ENCODE results near the gene OTUB2. TPM values are rescaled to one million over a fixed set of nuclear protein-coding genes. Genes with fewer than 3 reads are reported as not detected.

Gene OTUB2
- total and polyA plus RNA-seq, 10 donors = 0.07 to 1.1 (median 0.43) TPM

- Histone ChIP-seq H3K27ac (no peak overlapping the region), H3K27me3 (replicated peaks in 1 of 7) (peaks cover 0 to under 1% (median 0%) of the 10 kb centered on the region in 7 donors), H3K4me3 (no peak overlapping the region), H3K9me3 (no peaks in the 10 kb centered on the region), H3K4me1 (peaks cover 0 to 9% (median 4%) of the 10 kb centered on the region in 6 donors), H3K36me3 (no peaks in the 10 kb centered on the region)
- TF ChIP-seq POLR2AphosphoS5 (IDR thresholded peaks at IDR 0.05) = no peak
- TF ChIP-seq POLR2A (IDR thresholded peaks at IDR 0.05) = no peak
- TF ChIP-seq CTCF (IDR thresholded peaks at IDR 0.05 in 8 of 11, conservative IDR thresholded peaks at IDR 0.05 in 3 of 11) = no peak
- DNase-seq = no peak
- intact Hi-C loops (cut with DNase I; ENCODE audit: low total_unique reads) = no loop called here
- WGBS, 5 donors = 61 to 91% (median 88%) methylated on average over 7 to 8 of the region's 8 CpGs
These were observed 9.6 kb upstream of the OTUB2 start for GRCh38 chr14:94016446-94016976.

GRCh38 chr14:94018308-94018707 lies 7.8 kb upstream of the OTUB2 start:
- WGBS, 5 donors = 72 to 88% (median 78%) methylated on average over 7 to 8 of the region's 8 CpGs
- TF ChIP-seq POLR2AphosphoS5 (IDR thresholded peaks at IDR 0.05) (no peak), POLR2A (IDR thresholded peaks at IDR 0.05) (no peak), CTCF (IDR thresholded peaks at IDR 0.05 in 8 of 11, conservative IDR thresholded peaks at IDR 0.05 in 3 of 11) (no peak)
- H3K36me3 ChIP-seq = no peaks in the 10 kb centered on the region
- no peaks in the 10 kb centered on the region for H3K27me3 ChIP-seq (replicated peaks in 1 of 7)
- intact Hi-C loops (cut with DNase I; ENCODE audit: low total_unique reads) = no loop called here
- H3K27ac ChIP-seq = no peak overlapping the region
- no peaks in the 10 kb centered on the region for H3K9me3 ChIP-seq
- no peak for DNase-seq
- no peak overlapping the region for H3K4me3 ChIP-seq
- no peaks in the 10 kb centered on the region for H3K4me1 ChIP-seq

GRCh38 chr14:94019329-94019728 lies 6.8 kb upstream of the OTUB2 start:
- no peaks in the 10 kb centered on the region for H3K9me3 ChIP-seq
- no peaks in the 10 kb centered on the region for H3K27me3 ChIP-seq (replicated peaks in 1 of 7)
- 68 to 84% (median 80%) methylated on average over 6 of the region's 6 CpGs for WGBS, 5 donors
- DNase-seq = no peak
- H3K4me3 ChIP-seq = no peak overlapping the region
- intact Hi-C loops (cut with DNase I; ENCODE audit: low total_unique reads) = no loop called here
- H3K4me1 ChIP-seq = no peaks in the 10 kb centered on the region
- H3K36me3 ChIP-seq = no peaks in the 10 kb centered on the region
- TF ChIP-seq POLR2A (IDR thresholded peaks at IDR 0.05) (no peak), CTCF (IDR thresholded peaks at IDR 0.05 in 8 of 11, conservative IDR thresholded peaks at IDR 0.05 in 3 of 11) (no peak), POLR2AphosphoS5 (IDR thresholded peaks at IDR 0.05) (no peak)
- no peak overlapping the region for H3K27ac ChIP-seq

- Histone ChIP-seq H3K36me3 (no peaks in the 10 kb centered on the region), H3K4me3 (no peak overlapping the region), H3K27ac (no peak overlapping the region), H3K4me1 (no peaks in the 10 kb centered on the region), H3K27me3 (replicated peaks in 1 of 7) (no peaks in the 10 kb centered on the region), H3K9me3 (no peaks in the 10 kb centered on the region)
- 75 to 88% (median 84%) methylated on average over 4 of the region's 4 CpGs for WGBS, 5 donors
- TF ChIP-seq POLR2A (IDR thresholded peaks at IDR 0.05) = no peak
- TF ChIP-seq POLR2AphosphoS5 (IDR thresholded peaks at IDR 0.05) = no peak
- no peak for TF ChIP-seq CTCF (IDR thresholded peaks at IDR 0.05 in 8 of 11, conservative IDR thresholded peaks at IDR 0.05 in 3 of 11)
- intact Hi-C loops (cut with DNase I; ENCODE audit: low total_unique reads) = no loop called here
- DNase-seq = no peak
These were observed 5.9 kb upstream of the OTUB2 start for GRCh38 chr14:94020267-94020666.
